ENCODE data around the gene RAB37.

The RAB37 gene

DNA sequence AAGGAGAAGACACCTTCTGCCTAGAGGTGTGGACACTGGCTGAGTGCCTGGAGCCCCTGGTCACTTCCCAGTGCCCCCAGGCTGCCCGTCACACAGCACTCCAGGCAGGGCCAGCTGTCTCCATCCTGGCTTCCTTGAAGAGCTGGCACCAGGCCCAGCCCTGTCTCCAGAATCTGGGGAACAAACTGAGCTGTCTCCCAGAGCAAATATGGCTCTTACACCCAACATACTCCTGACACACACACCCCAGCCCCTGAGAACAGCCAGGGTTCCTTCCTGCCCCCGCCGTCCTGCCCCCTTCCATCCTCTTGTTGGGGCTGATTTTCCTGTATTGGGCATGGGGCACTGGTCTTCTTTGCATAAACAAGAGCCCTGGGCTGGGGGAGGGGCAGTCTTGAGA lies 20.4 kb downstream of the RAB37 start:
- no peak for DNase-seq (ENCODE audit: low spot score)
- TF ChIP-seq, protein P1, sequence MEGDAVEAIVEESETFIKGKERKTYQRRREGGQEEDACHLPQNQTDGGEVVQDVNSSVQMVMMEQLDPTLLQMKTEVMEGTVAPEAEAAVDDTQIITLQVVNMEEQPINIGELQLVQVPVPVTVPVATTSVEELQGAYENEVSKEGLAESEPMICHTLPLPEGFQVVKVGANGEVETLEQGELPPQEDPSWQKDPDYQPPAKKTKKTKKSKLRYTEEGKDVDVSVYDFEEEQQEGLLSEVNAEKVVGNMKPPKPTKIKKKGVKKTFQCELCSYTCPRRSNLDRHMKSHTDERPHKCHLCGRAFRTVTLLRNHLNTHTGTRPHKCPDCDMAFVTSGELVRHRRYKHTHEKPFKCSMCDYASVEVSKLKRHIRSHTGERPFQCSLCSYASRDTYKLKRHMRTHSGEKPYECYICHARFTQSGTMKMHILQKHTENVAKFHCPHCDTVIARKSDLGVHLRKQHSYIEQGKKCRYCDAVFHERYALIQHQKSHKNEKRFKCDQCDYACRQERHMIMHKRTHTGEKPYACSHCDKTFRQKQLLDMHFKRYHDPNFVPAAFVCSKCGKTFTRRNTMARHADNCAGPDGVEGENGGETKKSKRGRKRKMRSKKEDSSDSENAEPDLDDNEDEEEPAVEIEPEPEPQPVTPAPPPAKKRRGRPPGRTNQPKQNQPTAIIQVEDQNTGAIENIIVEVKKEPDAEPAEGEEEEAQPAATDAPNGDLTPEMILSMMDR (IDR thresholded peaks at IDR 0.05; ENCODE audit: extremely low read depth, insufficient read depth, missing control alignments): no peak
- in situ Hi-C loops (cut with MboI; ENCODE audit: low pct_unique_long_range_greater_than_20kb, low sequenced_read_pairs, unreplicated experiment): loop anchor here (25.0 kb wide), 1 partner anchor 430 kb away; the partner anchor contains the start of gene SUMO2

DNA sequence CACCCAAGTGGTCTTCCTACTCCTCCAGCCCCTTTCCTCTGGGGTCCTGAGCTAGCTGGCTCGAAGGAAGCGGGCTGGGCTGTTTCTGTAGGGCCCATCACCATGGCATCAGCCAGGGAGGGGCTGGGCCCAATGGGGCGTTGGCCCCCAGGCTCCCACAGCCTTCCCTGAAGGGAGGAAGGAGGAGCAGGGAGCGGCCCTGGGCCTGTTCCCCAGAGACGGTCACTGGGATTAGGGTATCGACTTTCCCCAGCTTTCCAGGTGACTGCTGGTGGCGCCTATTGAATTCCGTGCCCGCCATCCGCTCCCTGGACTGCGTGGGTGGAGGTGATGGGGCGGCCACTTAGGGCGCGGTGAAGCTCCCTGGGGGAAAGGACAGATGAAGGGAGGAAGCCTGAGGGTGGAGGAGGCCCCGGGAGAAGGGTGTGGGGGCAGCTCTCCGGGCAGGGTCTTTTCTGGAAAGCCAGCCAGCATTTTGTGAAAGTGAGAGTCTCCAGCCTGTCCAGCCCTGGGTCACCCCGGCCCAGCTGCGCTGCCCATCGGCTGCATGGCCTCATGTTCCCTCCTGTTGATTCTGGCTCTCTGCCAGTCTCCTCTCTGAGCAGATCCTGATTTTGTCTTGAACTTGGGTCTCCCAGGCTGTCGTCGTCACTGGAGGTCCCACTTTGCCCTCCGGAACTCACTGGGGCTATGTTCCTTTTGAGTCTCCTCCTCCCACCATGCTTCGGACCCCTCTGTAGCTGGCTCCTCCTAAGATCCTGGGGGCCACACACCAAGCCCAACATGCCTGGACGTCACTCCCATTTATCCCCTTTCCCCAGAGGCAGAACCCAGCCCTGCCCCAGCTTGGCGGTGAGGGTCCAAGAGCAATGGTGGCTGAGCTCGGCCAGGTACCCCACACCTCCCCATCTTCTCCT lies 21.1 kb downstream of the RAB37 start:
- TF ChIP-seq, protein P1 (IDR thresholded peaks at IDR 0.05; ENCODE audit: extremely low read depth, insufficient read depth, missing control alignments): no peak
- in situ Hi-C loops (cut with MboI; ENCODE audit: low pct_unique_long_range_greater_than_20kb, low sequenced_read_pairs, unreplicated experiment): loop anchor here (25.0 kb wide), 1 partner anchor 429 kb away; the partner anchor contains the start of gene SUMO2
- no peak for DNase-seq (ENCODE audit: low spot score)

DNA sequence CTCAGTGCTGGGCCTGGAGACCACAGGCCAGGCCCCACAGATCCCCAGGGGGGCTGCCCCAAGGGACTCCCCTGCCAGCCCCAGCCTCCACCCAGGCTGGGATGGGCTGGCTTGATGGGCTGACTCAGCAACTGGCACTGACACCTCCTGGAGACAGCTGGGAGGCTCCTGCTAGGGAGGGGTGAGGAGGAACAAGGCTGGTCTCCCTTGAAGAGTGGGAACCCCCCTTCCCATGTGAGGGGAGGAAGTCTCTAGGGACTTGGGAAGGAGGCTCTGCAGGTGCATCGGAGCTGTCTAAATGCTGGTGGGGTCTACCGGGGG lies 21.8 kb downstream of the RAB37 start:
- in situ Hi-C loops (cut with MboI; ENCODE audit: low pct_unique_long_range_greater_than_20kb, low sequenced_read_pairs, unreplicated experiment): loop anchor here (25.0 kb wide), 1 partner anchor 428 kb away; the partner anchor contains the start of gene SUMO2
- peak; percentile 57 for DNase-seq (ENCODE audit: low spot score)

DNA sequence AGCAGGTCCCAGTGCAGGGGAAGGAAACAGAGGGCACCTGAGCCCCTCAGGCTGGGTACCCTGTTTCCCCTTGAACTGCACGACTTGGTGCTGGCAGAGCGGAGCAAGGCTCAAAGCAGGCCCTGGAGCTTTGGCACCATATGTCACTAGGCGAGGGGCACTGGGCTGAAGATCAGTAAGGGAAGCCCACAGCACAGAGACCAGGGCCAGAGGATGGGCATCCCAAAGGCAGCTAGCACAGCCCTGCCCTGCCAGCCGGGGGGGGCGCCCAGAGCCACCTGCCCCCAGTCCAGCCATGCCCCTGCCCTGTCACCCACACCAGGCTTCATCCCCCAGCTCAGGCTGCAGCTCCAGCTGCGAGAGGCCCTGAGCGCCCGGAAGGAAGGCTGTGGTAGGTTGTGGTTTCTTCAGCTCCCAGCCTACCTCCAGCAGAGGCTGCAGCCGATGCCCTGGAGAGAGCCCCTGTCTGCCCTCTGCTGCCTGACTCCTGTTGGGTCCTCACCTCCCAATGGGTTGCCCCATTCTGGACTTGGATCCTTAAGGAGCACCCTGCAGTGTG lies 22.3 kb downstream of the RAB37 start:
- peak; percentile 67 for DNase-seq (ENCODE audit: low spot score)
- in situ Hi-C loops (cut with MboI; ENCODE audit: low pct_unique_long_range_greater_than_20kb, low sequenced_read_pairs, unreplicated experiment): loop anchor here (25.0 kb wide), 1 partner anchor 428 kb away; the partner anchor contains the start of gene SUMO2
- TF ChIP-seq, protein P1 (IDR thresholded peaks at IDR 0.05; ENCODE audit: extremely low read depth, insufficient read depth, missing control alignments): peak; percentile 37

More for the DNA sequence above, 21.8 kb downstream of the RAB37 start:
- TF ChIP-seq, protein P1 (IDR thresholded peaks at IDR 0.05; ENCODE audit: extremely low read depth, insufficient read depth, missing control alignments): no peak

DNA sequence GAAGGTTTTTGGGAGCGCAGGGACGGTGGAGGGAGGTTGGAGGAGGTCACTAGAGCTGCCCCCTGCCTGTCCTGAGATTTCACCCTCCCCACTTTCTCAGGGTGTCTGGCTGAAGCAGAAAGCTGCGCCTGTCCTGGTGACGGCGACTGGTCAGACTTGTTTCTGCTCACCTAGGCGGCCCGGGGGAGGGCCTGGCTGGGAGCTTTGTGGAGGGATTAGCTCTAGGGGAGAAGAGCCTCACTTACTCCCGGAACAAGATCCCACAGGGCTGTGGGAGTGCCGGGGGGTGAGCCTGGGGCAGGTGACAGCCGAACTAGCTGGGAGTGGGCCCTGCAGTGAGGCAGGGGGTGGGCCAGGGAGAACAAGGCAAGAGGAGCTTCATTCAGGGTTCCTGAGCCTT lies 22.9 kb downstream of the RAB37 start:
- TF ChIP-seq, protein P1 (IDR thresholded peaks at IDR 0.05; ENCODE audit: extremely low read depth, insufficient read depth, missing control alignments): no peak
- in situ Hi-C loops (cut with MboI; ENCODE audit: low pct_unique_long_range_greater_than_20kb, low sequenced_read_pairs, unreplicated experiment): loop anchor here (25.0 kb wide), 1 partner anchor 427 kb away; the partner anchor contains the start of gene SUMO2
- no peak for DNase-seq (ENCODE audit: low spot score)

DNA sequence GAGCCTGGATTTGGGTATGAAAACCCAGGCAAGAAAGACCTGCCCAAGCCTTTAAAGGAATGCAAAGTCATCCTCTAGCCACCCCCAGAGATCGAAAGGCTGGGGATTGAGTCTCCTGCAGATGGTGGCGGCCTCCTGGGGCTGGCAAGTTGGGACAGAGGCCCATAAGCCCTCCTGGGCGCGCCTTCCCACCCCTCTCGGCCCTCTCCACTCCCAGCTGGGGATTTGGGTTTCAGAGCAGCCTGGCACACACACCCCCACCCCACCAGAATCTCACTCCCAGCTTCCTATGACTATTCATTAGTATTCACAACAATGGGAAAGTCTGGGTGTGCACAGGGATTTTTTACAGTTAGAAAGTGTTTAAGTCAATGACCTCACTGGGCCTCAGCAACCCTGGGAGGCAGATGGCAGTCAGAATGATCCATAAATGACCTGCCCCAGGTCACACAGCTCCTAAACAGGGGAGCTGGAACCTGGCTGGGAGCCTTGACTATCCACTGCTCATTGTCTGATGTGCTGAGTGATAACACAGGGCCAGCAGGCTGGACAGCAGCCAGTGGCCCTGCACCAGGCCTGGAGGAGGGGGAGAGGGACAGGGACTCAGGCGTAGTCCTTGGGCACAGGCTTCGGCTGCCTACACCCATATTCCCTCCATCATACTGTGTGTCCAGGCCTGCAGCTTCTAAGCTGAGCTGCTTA lies 23.5 kb downstream of the RAB37 start:
- TF ChIP-seq, protein P1 (IDR thresholded peaks at IDR 0.05; ENCODE audit: extremely low read depth, insufficient read depth, missing control alignments): no peak
- DNase-seq (ENCODE audit: low spot score): no peak
- in situ Hi-C loops (cut with MboI; ENCODE audit: low pct_unique_long_range_greater_than_20kb, low sequenced_read_pairs, unreplicated experiment): loop anchor here (25.0 kb wide), 1 partner anchor 427 kb away; the partner anchor contains the start of gene SUMO2

All from GM13977 (cell line).